CD8-positive, alpha-beta memory T cell (primary cell): Measurements from ENCODE around the gene CFAP97D2. TPM values are rescaled to one million over a fixed set of nuclear protein-coding genes. Genes with fewer than 3 reads are reported as not detected.

Source experiments
- CTCF ChIA-PET: fragments of 350-600 bp; sonication (Branson Sonifier 250); formaldehyde crosslinking; loops from one replicate; lab custom pipeline; 2021; ENCODE audit warnings: antibody characterized with exemption; lab: Charles Lee
- POLR2A ChIA-PET: fragments of 350-600 bp; sonication (Branson Sonifier 250); formaldehyde crosslinking; loops from one replicate; lab custom pipeline; 2021; ENCODE audit warnings: antibody characterized with exemption; lab: Charles Lee
- DNase-seq, 5 donors: peaks; one replicate each; pipeline versions ENCODE4 v3.0.0 to v3.0.0-alpha.2; 2020 to 2022; ENCODE audit warnings: mixed read lengths in 1 of 5
- H3K27ac ChIP-seq: one replicate; pipeline ENCODE4 v1.7.0; 2013; ENCODE audit warnings: low read depth, mild to moderate bottlenecking, low read length, moderate library complexity
- H3K27me3 ChIP-seq: 2 replicates; pipeline ENCODE4 v1.7.0; 2013; ENCODE audit warnings: low read length, mild to moderate bottlenecking; ENCODE audit not compliant: insufficient read depth, poor library complexity, severe bottlenecking
- H3K36me3 ChIP-seq: 2 replicates; pipeline ENCODE4 v1.7.0; 2013; ENCODE audit warnings: mild to moderate bottlenecking, low read length, moderate library complexity; ENCODE audit not compliant: insufficient read depth
- H3K4me1 ChIP-seq: 2 replicates; pipeline ENCODE4 v1.7.0; 2013; ENCODE audit warnings: mild to moderate bottlenecking, low read length, moderate library complexity; ENCODE audit not compliant: insufficient read depth
- H3K4me3 ChIP-seq: 2 replicates; pipeline ENCODE4 v1.7.0; 2013; ENCODE audit warnings: mild to moderate bottlenecking, low read length
- H3K9me3 ChIP-seq: 2 replicates; pipeline ENCODE4 v1.7.0; 2013; ENCODE audit warnings: mild to moderate bottlenecking, low read length
- H3K27ac Mint-ChIP-seq, 8 donors: one replicate each; pipeline ENCODE4 v1.8.0; 2020 to 2021; ENCODE audit warnings: mixed read lengths in 8 of 8, mild to moderate bottlenecking in 6 of 8, inconsistent platforms in 3 of 8, moderate library complexity in 3 of 8
- H3K27me3 Mint-ChIP-seq, 2 donors: one replicate each; pipeline ENCODE4 v1.8.0; 2020 to 2021; ENCODE audit warnings: mixed read lengths in 2 of 2, mild to moderate bottlenecking in 1 of 2, moderate library complexity in 1 of 2
- H3K36me3 Mint-ChIP-seq, 3 donors: one replicate each; pipeline ENCODE4 v1.8.0; 2020 to 2021; ENCODE audit warnings: mixed read lengths in 3 of 3, inconsistent platforms in 1 of 3, mild to moderate bottlenecking in 1 of 3
- H3K4me1 Mint-ChIP-seq, 3 donors: one replicate each; pipeline ENCODE4 v1.8.0; 2020 to 2021; ENCODE audit warnings: mixed read lengths in 3 of 3, inconsistent platforms in 1 of 3, mild to moderate bottlenecking in 1 of 3
- H3K4me3 Mint-ChIP-seq, 7 donors: one replicate each; pipeline ENCODE4 v1.8.0; 2020 to 2021; ENCODE audit warnings: mixed read lengths in 7 of 7, mild to moderate bottlenecking in 6 of 7, moderate library complexity in 4 of 7, inconsistent platforms in 2 of 7
- H3K9me3 Mint-ChIP-seq, 5 donors: one replicate each; pipeline ENCODE4 v1.8.0; 2020 to 2022; ENCODE audit warnings: mixed read lengths in 5 of 5, mild to moderate bottlenecking in 3 of 5, moderate library complexity in 2 of 5, inconsistent platforms in 1 of 5
- polyA plus RNA-seq: library from polyadenylated mRNA; unstranded; fragments of 300-500 nt; fragmentation: Illumina TruSeq; gene quantifications from one replicate; pipeline ENCODE4 v1.2.3, GENCODE V29; 2021
- total RNA-seq, 2 experiments: library from RNA; stranded (reverse); gene quantifications; one replicate each; pipeline ENCODE4 v1.2.3, GENCODE V29; 2021

The CFAP97D2 gene
- total and polyA plus RNA-seq, 3 experiments from 2014 or later, result 0.31 TPM; not detected in 2

DNA sequence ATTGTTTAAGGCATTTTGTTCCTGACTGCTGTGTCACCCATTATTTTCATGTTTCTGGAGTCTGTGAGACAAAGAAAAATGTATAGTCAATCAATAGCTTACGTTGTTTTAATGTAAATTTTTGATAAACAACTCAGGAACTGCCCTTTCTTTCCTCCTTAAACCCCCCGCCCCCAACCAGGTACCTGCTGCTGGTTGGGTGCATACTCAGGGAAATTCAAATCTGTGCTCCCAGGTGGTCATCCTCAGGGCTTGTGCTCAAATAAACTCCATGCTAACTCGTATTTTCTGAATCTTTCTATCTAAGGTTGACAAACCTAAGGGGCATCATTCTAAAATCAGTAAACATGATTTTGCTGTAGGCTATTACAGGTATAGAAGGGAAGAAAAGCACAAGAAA lies 51.5 kb downstream of the CFAP97D2 start:
- no peak overlapping the region for H3K27ac Mint-ChIP-seq
- Histone ChIP-seq H3K4me1 (peaks cover 21% of the 10 kb centered on the region), H3K27ac (no peak overlapping the region), H3K9me3 (no peaks in the 10 kb centered on the region), H3K4me3 (no peak overlapping the region), H3K27me3 (no peaks in the 10 kb centered on the region), H3K36me3 (no peaks in the 10 kb centered on the region)
- H3K27me3 Mint-ChIP-seq, result peaks cover 14% of the 10 kb centered on the region in 2 donors
- H3K36me3 Mint-ChIP-seq, result peaks cover 0 to 7% (median 0%) of the 10 kb centered on the region in 3 donors
- H3K4me3 Mint-ChIP-seq, result no peak overlapping the region
- H3K9me3 Mint-ChIP-seq, result no peaks in the 10 kb centered on the region
- H3K4me1 Mint-ChIP-seq, result peaks cover 28 to 32% (median 31%) of the 10 kb centered on the region in 3 donors
- DNase-seq, result no peak
- POLR2A ChIA-PET, result no interaction called here
- CTCF ChIA-PET, result interaction anchor here (5.4 kb wide), 1 partner anchor 120 kb away, joined by 48 read pairs; no protein-coding TSS in a partner anchor

DNA sequence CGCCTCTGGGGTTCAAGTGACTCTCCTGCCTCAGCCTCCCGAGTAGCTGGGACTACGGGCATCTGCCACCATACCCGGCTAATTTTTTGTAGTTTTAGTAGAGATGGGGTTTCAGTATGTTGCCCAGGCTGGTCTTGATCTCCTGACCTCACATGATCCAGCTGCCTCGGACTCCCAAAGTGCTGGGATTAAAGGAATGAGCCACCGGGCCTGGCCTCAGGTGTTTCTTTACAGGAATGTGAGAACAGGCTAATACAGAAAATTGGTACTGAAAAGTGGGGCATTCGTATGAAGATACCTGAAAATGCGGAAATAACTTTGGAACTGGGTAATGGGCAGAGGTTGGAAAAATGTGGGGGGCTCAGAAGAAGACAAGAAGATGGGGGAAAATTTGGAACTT lies 52.8 kb downstream of the CFAP97D2 start:
- Mint-ChIP-seq H3K36me3 (peaks cover 0 to 12% (median 0%) of the 10 kb centered on the region in 3 donors), H3K4me1 (peaks cover 22 to 30% (median 30%) of the 10 kb centered on the region in 3 donors), H3K27me3 (peaks cover 14% of the 10 kb centered on the region in 2 donors), H3K9me3 (no peaks in the 10 kb centered on the region), H3K4me3 (peak overlapping the region in 2 of 7 donors; percentile 36 to 62), H3K27ac (no peak overlapping the region)
- no peak for DNase-seq
- Histone ChIP-seq H3K9me3 (no peaks in the 10 kb centered on the region), H3K4me1 (peaks cover 18% of the 10 kb centered on the region), H3K27ac (no peak overlapping the region), H3K4me3 (no peak overlapping the region), H3K27me3 (no peaks in the 10 kb centered on the region), H3K36me3 (peaks cover 3% of the 10 kb centered on the region)
- ChIA-PET CTCF (no interaction called here), POLR2A (interaction anchor here (0.7 kb wide), 1 partner anchor 21 kb away, joined by 3 read pairs; no protein-coding TSS in a partner anchor)

DNA sequence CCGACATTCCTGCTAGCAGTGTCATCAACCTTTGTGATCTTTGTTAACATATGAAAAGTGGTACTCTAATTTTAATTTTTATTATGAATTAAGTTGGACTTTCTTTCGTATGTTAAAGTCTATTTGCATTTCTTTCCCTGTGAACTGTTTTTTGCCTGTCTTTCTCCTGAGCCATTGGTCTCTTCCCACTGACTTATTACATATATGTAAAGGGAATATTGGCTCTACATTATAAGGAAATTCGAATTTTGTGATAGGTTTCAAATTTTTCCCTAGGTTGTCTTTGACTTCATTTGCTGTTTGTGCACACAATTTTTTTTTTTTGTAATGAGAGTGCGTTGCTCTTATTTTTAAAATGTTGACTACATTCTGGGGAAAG lies 55.2 kb downstream of the CFAP97D2 start:
- peaks cover 10 to 14% of the 10 kb centered on the region in 2 donors for H3K27me3 Mint-ChIP-seq
- Histone ChIP-seq H3K27me3 (no peaks in the 10 kb centered on the region), H3K27ac (peak overlapping the region; percentile 70), H3K36me3 (peaks cover 20% of the 10 kb centered on the region), H3K4me3 (peak overlapping the region; percentile 51), H3K9me3 (no peaks in the 10 kb centered on the region), H3K4me1 (peaks cover 14% of the 10 kb centered on the region)
- H3K27ac Mint-ChIP-seq, result peak overlapping the region in 6 of 8 donors; percentile 17 to 87 (median 74)
- peaks cover 4 to 29% (median 9%) of the 10 kb centered on the region in 3 donors for H3K36me3 Mint-ChIP-seq
- peak overlapping the region; percentile 86 to 93 (median 88) for H3K4me3 Mint-ChIP-seq
- POLR2A ChIA-PET, result no interaction called here
- CTCF ChIA-PET, result no interaction called here
- peaks cover 22 to 36% (median 33%) of the 10 kb centered on the region in 3 donors for H3K4me1 Mint-ChIP-seq
- DNase-seq, result no peak
- H3K9me3 Mint-ChIP-seq, result no peaks in the 10 kb centered on the region

DNA sequence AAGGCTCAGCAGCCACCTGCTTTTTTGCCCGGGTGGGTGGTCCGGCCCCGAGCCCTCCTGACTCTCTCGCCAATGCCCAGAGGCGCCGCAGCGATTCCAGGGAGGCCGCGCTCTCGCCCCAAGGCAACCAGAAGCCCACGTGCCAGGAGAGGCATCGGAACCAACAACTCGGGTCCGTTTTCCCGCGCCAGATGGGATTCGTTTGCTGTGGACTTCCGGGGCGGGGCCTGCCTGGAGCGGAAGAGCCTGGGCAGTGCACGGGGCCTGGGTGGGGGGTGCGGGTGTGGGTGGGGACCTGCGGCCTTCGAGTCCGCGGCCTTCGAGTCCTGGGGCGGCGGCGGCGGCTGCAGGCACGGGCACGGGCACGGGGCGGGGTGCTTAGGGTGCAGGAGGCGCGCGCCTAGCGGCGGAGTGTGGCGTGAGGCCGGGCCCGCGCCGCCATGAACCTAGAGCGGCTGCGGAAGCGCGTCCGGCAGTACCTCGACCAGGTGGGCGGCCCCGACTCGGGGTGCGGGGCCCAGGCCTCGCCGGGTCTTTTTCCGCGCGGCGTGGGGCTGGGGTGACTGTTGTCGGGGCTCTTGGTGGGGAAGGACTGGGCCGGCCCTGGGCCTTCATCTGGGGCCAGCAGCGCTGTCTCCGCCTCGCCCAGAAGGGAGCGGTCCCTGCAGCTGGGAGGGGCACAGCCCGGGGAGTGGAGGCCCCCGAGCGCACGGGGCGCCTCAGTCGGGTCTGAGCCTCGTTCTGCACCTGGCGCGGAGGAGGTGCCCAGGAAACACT lies 55.8 kb downstream of the CFAP97D2 start, which contains the start of gene CDC16:
Gene CDC16, plus strand, starts transcription at position 253 of the 777 bp plus-strand sequence. Its CDS starts 188 bp downstream, at position 441.
- peak within 1 kb of the TSS; percentile 70 for H3K27ac ChIP-seq
- peak; percentile 60 to 83 (median 73) for DNase-seq
- Mint-ChIP-seq H3K36me3 (peaks cover 4 to 34% (median 11%) of the 10 kb centered on the region in 3 donors), H3K9me3 (no peaks in the 10 kb centered on the region), H3K27me3 (peaks cover 7 to 11% of the 10 kb centered on the region in 2 donors), H3K4me3 (peak within 1 kb of the TSS; percentile 86 to 93 (median 88)), H3K4me1 (peaks cover 23 to 36% (median 33%) of the 10 kb centered on the region in 3 donors), H3K27ac (peak within 1 kb of the TSS; percentile 48 to 87 (median 74))
- CTCF ChIA-PET, result interaction anchor here (0.7 to 2.3 kb wide), 3 partner anchors 8 to 81 kb away, joined by 3 to 10 read pairs (median 5); no protein-coding TSS in a partner anchor
- peak within 1 kb of the TSS; percentile 51 for H3K4me3 ChIP-seq
- H3K36me3 ChIP-seq, result peaks cover 26% of the 10 kb centered on the region
- H3K4me1 ChIP-seq, result peaks cover 14% of the 10 kb centered on the region
- no peaks in the 10 kb centered on the region for H3K9me3 ChIP-seq
- POLR2A ChIA-PET, result interaction anchor here (0.7 kb wide), 1 partner anchor 47 kb away, joined by 3 read pairs; the partner anchor contains the start of gene UPF3A
- H3K27me3 ChIP-seq, result no peaks in the 10 kb centered on the region

DNA sequence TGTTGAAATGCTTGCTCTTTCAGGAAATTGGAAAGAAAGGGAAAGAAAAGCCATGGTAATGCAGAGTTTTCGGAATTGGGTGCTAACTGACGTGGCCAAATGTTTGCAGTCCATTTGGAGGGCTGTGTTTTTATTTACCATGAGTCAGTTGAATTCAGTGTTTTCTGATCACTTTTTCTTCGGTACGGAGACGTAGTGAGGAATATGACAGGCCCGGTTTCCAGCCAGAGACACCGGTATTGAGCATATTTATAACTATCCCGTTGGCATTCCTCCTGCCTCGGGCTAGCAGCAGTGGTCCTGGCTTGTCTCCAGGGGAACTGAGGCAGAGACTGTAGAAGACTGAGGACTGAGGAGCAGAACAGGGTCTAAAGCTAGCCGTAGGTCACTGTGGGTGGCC lies 56.6 kb downstream of the CFAP97D2 start:
- DNase-seq, result no peak
- ChIA-PET POLR2A (interaction anchor here (0.7 kb wide), 1 partner anchor 46 kb away, joined by 3 read pairs; the partner anchor contains the start of gene UPF3A), CTCF (interaction anchor here (0.5 to 2.3 kb wide), 4 partner anchors 9 to 83 kb away, joined by 3 to 10 read pairs (median 4); no protein-coding TSS in a partner anchor)
- Histone ChIP-seq H3K27ac (peak overlapping the region; percentile 70), H3K9me3 (no peaks in the 10 kb centered on the region), H3K36me3 (peaks cover 26% of the 10 kb centered on the region), H3K4me1 (peaks cover 14% of the 10 kb centered on the region), H3K27me3 (no peaks in the 10 kb centered on the region), H3K4me3 (peak overlapping the region; percentile 49)
- Mint-ChIP-seq H3K4me3 (peak overlapping the region; percentile 86 to 93 (median 88)), H3K36me3 (peaks cover 4 to 39% (median 13%) of the 10 kb centered on the region in 3 donors), H3K27ac (peak overlapping the region; percentile 46 to 87 (median 68)), H3K27me3 (peaks cover under 1 to 2% of the 10 kb centered on the region in 2 donors), H3K9me3 (no peaks in the 10 kb centered on the region), H3K4me1 (peaks cover 23 to 36% (median 33%) of the 10 kb centered on the region in 3 donors)

DNA sequence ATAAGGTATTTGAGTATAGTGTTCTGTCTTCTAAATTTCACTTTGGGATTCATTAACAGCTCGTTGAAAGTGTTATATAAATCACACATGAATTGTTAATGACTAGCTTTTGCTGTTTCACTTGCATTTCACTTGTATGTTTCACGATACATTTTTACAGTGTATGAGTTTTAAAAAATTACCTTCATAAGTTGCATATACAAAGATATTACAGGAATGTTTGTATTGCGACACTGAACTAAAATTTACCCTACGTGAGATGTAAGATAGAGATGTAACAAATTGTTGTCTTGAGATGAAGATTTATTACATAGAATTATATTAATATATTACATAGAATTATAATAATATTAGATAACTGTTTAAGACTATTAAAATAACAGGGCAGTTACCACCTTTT lies 57.2 kb downstream of the CFAP97D2 start:
- ChIA-PET POLR2A (no interaction called here), CTCF (interaction anchor here (0.8 to 2.3 kb wide), 4 partner anchors 8 to 105 kb away, joined by 3 to 10 read pairs (median 4); no protein-coding TSS in a partner anchor)
- peak overlapping the region; percentile 49 for H3K4me3 ChIP-seq
- Mint-ChIP-seq H3K4me3 (peak overlapping the region; percentile 86 to 93 (median 88)), H3K4me1 (peaks cover 23 to 40% (median 38%) of the 10 kb centered on the region in 3 donors), H3K27ac (peak overlapping the region in 5 of 8 donors; percentile 48 to 75 (median 70)), H3K9me3 (no peaks in the 10 kb centered on the region), H3K27me3 (no peaks in the 10 kb centered on the region), H3K36me3 (peaks cover 5 to 43% (median 15%) of the 10 kb centered on the region in 3 donors)
- peaks cover 30% of the 10 kb centered on the region for H3K36me3 ChIP-seq
- H3K27me3 ChIP-seq, result no peaks in the 10 kb centered on the region
- no peak overlapping the region for H3K27ac ChIP-seq
- H3K4me1 ChIP-seq, result peaks cover 14% of the 10 kb centered on the region
- no peak for DNase-seq
- no peaks in the 10 kb centered on the region for H3K9me3 ChIP-seq

DNA sequence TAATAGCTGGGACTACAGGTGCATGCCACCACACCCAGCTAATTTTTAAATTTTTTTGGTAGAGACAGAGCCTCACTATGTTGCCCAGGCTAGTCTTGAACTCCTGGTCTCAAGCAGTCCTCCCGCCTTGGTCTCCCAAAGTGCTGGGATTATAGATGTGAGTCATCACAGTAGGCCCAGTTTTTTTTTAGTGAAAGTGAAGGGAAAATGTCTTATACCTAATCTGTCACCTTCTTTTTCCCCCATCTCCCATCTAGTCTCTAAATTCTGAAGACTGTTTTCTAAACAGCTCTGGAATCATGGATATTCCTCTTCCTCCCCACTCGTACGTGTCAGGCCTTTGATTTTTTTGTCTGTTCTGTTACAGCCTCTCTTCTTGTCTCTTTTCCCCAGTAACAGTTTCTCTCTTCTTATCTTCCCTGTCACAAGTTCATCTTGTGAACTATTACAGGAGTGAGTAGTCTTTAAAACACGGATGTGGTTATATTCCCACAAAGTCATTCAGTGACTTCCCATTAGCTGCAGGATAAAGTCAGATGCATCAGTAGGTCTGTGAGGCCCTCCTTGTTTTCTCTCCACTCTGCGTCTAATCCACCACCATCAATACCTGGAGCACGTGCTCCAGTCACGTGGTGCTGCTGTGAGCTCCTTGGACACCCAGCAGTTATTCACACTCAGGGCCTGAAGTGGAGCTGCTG lies 58.5 kb downstream of the CFAP97D2 start:
- H3K9me3 Mint-ChIP-seq, result no peaks in the 10 kb centered on the region
- H3K27me3 ChIP-seq, result no peaks in the 10 kb centered on the region
- H3K4me1 Mint-ChIP-seq, result peaks cover 25 to 46% (median 42%) of the 10 kb centered on the region in 3 donors
- H3K4me3 Mint-ChIP-seq, result peak overlapping the region in 4 of 7 donors; percentile 2 to 73 (median 18)
- ChIA-PET CTCF (interaction anchor here (1.1 to 2.3 kb wide), 2 partner anchors 11 to 107 kb away, joined by 3 to 10 read pairs; no protein-coding TSS in a partner anchor), POLR2A (no interaction called here)
- no peak overlapping the region for H3K4me3 ChIP-seq
- H3K36me3 ChIP-seq, result peaks cover 42% of the 10 kb centered on the region
- H3K27ac ChIP-seq, result peak overlapping the region; percentile 17
- H3K9me3 ChIP-seq, result no peaks in the 10 kb centered on the region
- H3K4me1 ChIP-seq, result peaks cover 14% of the 10 kb centered on the region
- H3K36me3 Mint-ChIP-seq, result peaks cover 7 to 57% (median 15%) of the 10 kb centered on the region in 3 donors
- H3K27me3 Mint-ChIP-seq, result no peaks in the 10 kb centered on the region
- H3K27ac Mint-ChIP-seq, result peak overlapping the region in 4 of 8 donors; percentile 0 to 58 (median 24)
- no peak for DNase-seq
